NCI-H345 treated with DMSO at 0.1 percent for 48 hours (cell line): ENCODE results near the gene HLA-DQB1.

ENCODE experiments used
- DNase-seq: peaks from one replicate; lab custom pipeline; 2025; ENCODE audit not compliant: unreplicated experiment; lab: John Stamatoyannopoulos, UW

Gene HLA-DQB1

DNA sequence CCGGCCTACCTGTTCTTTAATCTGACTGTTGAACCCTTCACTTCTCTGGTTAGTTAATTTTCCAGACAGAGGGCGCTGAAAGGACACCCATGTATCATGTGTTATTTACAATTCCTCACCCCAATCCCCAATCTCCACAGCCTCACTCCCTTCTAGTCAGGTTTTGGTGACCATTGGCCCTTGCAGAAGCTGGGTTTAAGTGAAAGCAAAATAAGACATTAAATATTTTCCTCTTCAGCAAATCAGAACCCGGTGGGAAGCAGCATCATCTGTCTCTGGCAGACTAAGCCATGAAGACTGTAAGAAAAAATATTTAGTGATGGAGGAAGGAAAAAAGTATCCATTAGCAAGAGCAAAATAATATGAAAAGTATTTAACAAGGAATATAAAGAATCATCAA, 38.6 kb downstream of the HLA-DQB1 start:
- no peak for DNase-seq

DNA sequence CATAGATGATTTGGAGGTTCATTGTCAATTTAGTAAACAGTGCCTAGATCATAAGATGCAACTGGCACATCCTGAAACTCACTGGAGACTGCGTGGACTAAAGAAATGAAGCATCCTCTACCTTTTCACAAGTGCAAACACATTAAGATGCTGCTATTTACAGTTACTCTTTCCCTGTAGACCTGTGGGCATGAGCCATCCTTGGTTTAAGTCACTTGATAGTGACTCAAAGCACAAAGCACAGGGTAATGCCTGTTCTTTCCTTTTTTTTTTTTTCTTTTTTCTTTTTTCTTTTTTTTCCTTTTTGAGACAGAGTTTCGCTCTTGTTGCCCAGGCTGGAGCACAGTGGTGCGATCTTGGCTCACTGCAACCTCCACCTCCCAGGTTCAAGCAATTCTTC, 39.2 kb downstream of the HLA-DQB1 start:
- DNase-seq = no peak

DNA sequence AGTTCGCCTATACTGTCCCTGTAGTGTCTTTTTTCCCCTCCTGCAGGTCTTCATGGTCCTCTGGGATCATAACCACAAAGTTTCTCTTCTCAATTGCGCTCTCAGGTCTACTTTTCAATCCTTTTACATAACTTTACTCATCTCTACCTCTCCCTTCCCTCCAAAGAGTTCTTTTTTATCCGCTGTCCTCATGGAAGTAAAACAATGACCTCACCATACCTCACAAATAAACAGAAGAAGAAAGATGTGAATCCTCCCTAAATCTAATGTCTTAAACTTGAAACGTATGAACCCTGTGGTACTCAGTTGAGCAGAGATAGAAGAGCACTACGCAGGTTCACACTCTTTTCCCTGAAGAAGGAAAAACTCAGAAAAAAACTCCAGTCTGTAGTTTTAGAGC, 41.3 kb downstream of the HLA-DQB1 start:
- DNase-seq = no peak

DNA sequence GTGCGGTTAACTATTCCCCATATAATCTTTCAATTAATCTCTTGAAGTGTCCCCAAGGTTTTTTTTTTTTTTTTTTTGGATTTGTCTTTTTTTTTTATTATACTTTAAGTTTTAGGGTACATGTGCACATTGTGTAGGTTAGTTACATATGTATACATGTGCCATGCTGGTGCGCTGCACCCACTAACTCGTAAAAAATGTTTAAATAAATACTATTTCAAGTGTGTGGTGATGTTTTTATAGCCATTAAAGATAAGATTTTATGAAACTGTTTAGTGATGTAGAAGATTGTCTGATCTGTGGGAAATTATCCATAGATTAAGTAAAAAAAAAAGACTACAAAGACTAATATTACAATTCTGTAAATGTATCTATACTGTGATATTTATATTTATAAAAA, 41.9 kb downstream of the HLA-DQB1 start:
- DNase-seq = no peak

DNA sequence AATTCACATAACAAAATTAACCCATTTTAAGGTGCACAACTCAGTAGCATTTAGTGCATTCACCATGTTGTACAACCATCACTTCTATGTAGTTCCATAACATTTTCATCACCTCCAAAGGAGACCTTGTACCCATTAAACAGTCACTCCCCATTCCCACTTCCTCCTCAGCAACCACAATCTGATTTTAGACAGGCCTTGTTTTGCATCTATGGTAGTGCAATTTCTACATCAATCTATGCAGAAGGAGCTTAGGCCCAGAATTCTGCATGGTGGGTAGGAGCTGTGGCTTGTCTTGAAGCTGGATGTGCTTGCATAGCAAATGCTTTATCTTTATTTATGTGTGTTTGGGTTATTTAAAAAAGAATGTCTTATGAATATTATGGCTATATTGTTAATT, 42.8 kb downstream of the HLA-DQB1 start:
- DNase-seq = no peak

DNA sequence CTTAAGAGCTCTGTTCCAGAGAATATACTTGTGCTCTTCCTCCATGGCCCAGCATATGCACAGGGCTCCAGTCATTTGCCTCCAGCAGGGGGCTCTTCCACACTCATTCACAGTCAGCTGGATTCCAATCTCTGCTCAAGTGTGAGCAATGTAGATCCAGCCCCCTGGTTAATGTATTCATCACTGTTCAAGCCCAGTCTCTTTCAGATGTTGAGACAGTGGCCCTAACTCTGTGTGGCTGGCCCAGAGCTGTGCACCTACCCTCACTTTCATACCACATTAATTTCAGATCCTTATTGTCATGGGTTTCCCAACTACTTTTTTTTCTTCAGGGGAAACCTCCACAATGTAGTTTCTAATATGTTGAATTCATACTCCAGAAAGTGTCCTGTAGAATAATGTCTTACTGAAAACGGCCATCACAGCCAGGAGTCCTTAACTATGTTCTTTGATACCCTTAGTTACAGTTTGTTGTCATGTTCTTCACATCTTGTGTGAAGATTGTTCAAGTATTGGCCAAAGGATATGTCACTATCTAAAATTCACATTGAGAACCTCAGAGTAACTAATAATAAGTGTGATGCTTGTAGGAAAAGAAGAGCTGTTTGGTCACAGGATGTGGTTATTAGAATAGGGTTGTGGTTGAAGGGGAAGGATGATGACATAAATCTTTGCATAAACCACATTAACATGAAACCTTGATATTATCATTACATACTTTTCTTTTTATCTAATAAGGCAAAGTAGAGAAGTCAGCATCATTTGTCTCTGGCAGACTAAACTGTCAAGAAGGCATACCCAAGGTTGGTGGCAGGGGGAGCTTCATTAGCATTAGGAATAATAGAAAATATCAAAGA, 43.7 kb downstream of the HLA-DQB1 start:
- no peak for DNase-seq

DNA sequence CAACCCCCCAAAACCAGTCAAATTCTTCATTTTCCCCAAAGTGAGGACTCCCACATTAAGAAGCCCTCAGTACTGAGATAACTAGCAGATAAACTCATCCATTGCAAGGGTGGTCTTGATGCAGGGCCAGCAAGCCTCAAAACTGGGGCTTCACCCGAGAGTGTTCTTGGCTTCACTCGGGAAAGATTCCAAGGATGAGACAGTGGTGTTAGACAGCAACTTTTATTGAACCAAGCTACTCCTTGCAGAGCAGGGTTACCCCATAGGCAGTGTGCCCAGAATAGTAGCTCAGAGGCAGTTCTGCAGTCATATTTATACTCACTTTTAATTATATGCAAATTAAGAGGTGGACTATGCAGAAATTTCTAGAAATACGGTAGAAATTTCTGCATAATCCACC, 45.1 kb downstream of the HLA-DQB1 start:
- DNase-seq = no peak

DNA sequence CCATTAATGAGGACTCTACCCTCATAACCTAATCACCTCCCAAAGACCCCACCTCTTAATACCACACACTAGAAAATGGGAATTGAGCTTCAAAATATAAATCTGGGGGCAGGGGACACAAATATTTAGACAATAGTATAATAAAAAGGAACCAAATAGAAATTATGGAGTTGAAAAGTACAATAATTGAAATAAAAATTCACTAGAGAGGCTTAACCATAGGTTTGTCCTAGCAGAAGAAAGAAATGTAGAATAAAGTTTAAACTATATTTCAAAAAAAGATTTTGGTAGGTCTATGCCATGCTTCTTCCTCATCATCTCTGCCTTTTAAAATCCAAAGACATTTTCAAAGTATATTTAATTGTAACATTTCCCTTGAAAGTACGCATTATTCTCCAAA, 48.7 kb downstream of the HLA-DQB1 start:
- no peak for DNase-seq

DNA sequence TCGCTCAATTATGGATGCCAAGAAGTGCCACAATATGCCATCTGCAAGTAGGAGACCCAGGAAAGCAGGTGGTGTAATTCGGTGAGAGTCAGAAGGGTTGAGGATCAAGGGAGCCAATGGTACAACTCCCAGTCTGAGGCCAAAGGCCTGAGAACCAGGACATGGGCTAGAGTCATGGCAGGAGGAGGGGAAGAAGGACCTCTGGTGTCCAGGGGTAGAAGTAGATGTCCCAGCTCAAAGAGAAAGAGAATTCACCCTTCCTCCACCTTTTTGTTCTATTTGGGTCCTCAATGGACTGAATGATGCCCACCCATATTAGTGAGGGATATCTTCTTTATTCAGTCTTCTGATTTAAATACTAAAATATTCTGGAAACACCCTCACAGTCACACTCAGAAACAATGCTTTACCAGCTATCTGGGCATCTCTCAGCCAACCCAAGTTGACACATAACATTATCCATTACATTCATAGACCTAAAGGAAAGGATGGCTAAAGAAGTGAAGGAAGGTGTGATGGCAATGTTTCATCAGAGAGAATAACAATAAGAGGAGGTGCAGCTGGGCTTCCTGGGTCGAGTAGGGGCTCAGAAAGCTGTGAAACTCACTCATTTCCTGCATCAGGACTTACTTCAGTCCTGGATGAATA, 50.4 kb downstream of the HLA-DQB1 start:
- no peak for DNase-seq

DNA sequence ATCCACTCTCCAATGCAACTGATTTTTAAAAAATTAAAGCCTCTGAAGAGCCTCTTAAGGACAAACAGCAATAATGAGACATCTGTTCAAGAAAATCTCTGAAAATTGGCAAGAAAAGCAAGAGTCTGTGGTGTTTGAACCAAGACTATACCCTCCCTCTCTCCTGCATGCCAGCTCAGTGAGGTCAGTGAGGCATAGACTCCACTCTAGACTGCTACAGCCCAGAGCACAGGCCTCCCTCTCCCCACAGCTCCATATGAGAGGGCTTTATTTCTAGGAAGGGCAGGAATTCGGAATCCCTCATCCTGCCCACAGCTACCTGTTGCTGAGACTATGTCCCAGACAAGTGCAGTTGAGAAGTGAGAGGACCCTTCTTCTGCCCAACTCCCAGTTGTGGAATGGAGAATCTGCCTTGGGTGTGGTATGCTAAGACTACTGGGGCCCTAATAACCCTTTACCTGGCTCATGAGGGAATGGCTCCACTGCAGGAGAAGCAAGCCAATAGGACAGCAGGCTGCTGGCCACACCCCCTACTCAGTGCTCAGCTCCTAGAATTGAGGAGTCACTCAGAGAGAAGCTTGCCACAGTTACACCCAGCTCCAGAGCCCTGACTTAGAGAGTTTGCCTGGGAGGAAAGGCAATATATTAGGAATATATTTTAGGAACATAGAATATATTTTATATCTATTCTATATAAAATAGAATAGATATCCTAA, 51.9 kb downstream of the HLA-DQB1 start:
- DNase-seq = no peak

DNA sequence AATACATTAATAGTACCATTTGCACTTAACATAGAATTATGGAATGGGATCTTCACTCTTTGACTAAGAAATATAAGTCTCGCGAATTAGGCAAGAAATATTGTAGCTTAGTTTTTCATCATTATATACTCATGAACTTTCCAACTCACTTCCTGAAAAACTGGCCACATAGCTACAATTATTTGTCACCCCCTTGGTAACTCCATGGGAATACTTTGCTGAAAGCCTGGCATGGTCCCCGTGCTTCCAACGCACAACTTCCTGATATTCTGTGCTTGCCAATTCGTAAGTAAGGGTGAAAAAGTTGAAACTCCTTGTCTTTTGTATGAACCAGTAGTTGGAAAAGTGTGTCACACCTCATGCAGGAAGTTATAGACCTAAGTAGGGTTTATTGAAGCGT, 53.0 kb downstream of the HLA-DQB1 start:
- no peak for DNase-seq

DNA sequence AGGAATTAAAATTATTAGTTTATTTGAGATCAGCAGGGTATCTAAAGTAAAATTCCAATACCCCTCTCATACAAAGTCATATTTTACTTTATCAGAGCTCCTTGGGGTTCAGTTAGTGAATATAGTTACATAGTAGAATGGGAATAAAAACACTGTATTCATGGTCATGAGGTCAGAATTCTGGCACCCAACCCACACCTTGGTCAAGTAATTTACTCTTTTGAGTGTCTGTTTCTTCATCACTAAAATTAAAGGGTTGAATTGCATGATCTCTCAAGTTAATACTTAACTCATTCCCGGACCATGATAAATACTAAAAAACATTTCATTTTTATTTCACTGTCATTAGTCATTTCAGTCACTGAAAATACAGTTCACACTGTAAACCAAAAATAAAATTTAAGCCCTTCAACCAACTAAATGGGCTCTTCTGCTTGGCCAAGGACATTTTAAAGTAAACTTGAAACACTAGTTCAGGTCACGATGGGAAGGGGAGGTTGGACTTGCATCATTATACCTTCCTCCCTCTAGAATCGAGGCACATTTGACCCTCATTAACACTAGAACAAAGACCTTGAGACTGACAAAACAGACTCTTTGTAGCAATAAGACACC, 55.7 kb downstream of the HLA-DQB1 start:
- no peak for DNase-seq

DNA sequence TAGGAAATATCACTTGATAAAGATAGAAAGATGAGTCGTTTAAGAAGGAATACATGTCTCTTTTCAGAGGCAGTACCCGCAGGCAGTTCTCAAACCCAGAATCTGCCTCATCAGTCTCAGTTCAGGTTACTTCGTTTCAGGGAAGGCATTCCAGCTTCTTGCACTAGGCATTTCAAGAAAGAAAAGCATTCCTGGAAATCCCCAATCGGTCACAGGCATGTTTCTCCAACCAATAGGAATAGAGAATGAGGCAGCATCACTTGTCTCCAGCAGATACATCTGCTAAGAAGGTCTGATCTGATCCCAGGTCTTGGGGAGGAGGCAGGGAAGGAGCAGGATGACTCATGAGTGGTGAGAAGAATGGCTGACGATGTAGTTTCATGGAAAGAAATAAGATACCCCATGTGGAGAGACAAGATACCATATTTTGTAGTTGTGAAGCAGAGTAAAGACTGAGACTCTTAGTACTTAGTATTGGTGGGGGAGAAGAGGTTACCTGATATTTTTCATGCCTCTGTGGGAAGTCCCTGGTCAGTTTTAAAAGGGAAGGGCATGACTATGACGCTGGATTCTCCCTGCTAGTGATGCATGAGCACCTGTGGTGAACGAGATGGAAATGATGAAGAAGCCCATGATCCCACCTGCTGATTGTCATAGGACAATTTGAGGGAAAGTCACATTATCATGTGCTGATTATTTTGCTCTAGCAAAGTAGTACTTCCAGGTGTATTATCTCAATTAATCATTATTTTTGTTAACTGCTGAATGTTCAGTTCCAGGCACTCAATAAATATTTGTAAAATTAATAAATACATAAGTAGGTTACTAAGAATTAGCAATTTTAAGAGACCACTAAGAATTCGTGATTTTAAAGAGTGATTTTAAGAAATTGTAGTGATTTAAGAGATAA, 56.5 kb downstream of the HLA-DQB1 start:
- no peak for DNase-seq
